ENCODE results near the gene KEAP1.
"Not testable (repeated sequence)": the region's sequence is repeated elsewhere in the genome, so short reads cannot be mapped to it uniquely, and the experiment has no call there.

The KEAP1 gene

GRCh38 chr19:10544242-10544752, 41.1 kb upstream of the KEAP1 start:
- Histone ChIP-seq H3K27ac (ENCODE audit: insufficient read depth, low read depth, low read length, poor library complexity, severe bottlenecking) (no peak overlapping the region), H3K27me3 (ENCODE audit: control insufficient read depth, insufficient read depth, low read length, poor library complexity, severe bottlenecking) (no peaks in the 10 kb centered on the region), H3K36me3 (ENCODE audit: control insufficient read depth, insufficient read depth, low read length) (peaks cover 7% of the 10 kb centered on the region), H3K4me1 (ENCODE audit: control insufficient read depth, insufficient read depth, low read length) (no peaks in the 10 kb centered on the region), H3K9me3 (ENCODE audit: control insufficient read depth, low read length) (no peaks in the 10 kb centered on the region), H3K4me3 (ENCODE audit: insufficient read depth, low read depth, low read length) (peak overlapping the region; percentile 90)
- 29 to 30% methylated on average over 22 of the region's 22 CpGs for WGBS, 2 experiments

GRCh38 chr19:10543420-10544241, 40.5 kb upstream of the KEAP1 start, which contains the start of gene ATG4D:
TSS of gene ATG4D (plus strand) at chr19:10543904. CDS start at chr19:10544091, 187 bp downstream.
- 2 to 3% methylated on average over 79 of the region's 79 CpGs for WGBS, 2 experiments

DNA sequence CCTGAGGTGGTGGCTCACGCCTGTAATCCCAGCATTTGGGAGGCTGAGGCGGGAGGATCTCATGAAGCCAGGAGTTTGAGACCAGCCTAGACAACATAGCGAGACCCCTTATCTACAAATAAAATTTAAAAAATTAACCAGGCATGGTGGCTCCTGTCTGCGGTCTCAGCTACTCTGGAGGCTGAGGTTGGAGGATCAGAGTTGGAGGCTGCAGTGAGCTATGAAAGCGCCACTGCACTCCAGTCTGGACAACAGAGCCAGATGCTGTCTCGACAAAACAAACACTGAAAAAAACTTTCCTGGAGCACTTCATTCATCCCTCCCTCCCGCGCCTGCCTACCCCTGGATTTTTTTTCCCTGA, 39.9 kb upstream of the KEAP1 start:
- Histone ChIP-seq H3K27ac (ENCODE audit: insufficient read depth, low read depth, low read length, poor library complexity, severe bottlenecking) (no peak overlapping the region), H3K4me3 (ENCODE audit: insufficient read depth, low read depth, low read length) (peak overlapping the region; percentile 90)
- 76 to 77% methylated on average over 8 of the region's 8 CpGs for WGBS, 2 experiments

More at GRCh38 chr19:10543420-10544241, 40.5 kb upstream of the KEAP1 start, which contains the start of gene ATG4D:
- H3K4me3 ChIP-seq (ENCODE audit: insufficient read depth, low read depth, low read length), result peak within 1 kb of the TSS; percentile 90
- H3K27ac ChIP-seq (ENCODE audit: insufficient read depth, low read depth, low read length, poor library complexity, severe bottlenecking), result no peak within 1 kb of the TSS
- H3K4me1 ChIP-seq (ENCODE audit: control insufficient read depth, insufficient read depth, low read length), result no peaks in the 10 kb centered on the region
- no peaks in the 10 kb centered on the region for H3K9me3 ChIP-seq (ENCODE audit: control insufficient read depth, low read length)
- H3K27me3 ChIP-seq (ENCODE audit: control insufficient read depth, insufficient read depth, low read length, poor library complexity, severe bottlenecking), result no peaks in the 10 kb centered on the region
- H3K36me3 ChIP-seq (ENCODE audit: control insufficient read depth, insufficient read depth, low read length), result peaks cover 4% of the 10 kb centered on the region

GRCh38 chr19:10539016-10539415, 35.9 kb upstream of the KEAP1 start:
- WGBS, 2 experiments, result 89% methylated on average over 9 of the region's 9 CpGs
- H3K4me1 ChIP-seq (ENCODE audit: control insufficient read depth, insufficient read depth, low read length); H3K27me3 ChIP-seq (ENCODE audit: control insufficient read depth, insufficient read depth, low read length, poor library complexity, severe bottlenecking); H3K27ac ChIP-seq (ENCODE audit: insufficient read depth, low read depth, low read length, poor library complexity, severe bottlenecking); H3K9me3 ChIP-seq (ENCODE audit: control insufficient read depth, low read length); H3K4me3 ChIP-seq (ENCODE audit: insufficient read depth, low read depth, low read length); H3K36me3 ChIP-seq (ENCODE audit: control insufficient read depth, insufficient read depth, low read length): not testable (repeated sequence)

More for the DNA sequence above, 39.9 kb upstream of the KEAP1 start:
- Histone ChIP-seq H3K27me3 (ENCODE audit: control insufficient read depth, insufficient read depth, low read length, poor library complexity, severe bottlenecking) (no peaks in the 10 kb centered on the region), H3K36me3 (ENCODE audit: control insufficient read depth, insufficient read depth, low read length) (no peaks in the 10 kb centered on the region), H3K9me3 (ENCODE audit: control insufficient read depth, low read length) (no peaks in the 10 kb centered on the region), H3K4me1 (ENCODE audit: control insufficient read depth, insufficient read depth, low read length) (no peaks in the 10 kb centered on the region)

DNA sequence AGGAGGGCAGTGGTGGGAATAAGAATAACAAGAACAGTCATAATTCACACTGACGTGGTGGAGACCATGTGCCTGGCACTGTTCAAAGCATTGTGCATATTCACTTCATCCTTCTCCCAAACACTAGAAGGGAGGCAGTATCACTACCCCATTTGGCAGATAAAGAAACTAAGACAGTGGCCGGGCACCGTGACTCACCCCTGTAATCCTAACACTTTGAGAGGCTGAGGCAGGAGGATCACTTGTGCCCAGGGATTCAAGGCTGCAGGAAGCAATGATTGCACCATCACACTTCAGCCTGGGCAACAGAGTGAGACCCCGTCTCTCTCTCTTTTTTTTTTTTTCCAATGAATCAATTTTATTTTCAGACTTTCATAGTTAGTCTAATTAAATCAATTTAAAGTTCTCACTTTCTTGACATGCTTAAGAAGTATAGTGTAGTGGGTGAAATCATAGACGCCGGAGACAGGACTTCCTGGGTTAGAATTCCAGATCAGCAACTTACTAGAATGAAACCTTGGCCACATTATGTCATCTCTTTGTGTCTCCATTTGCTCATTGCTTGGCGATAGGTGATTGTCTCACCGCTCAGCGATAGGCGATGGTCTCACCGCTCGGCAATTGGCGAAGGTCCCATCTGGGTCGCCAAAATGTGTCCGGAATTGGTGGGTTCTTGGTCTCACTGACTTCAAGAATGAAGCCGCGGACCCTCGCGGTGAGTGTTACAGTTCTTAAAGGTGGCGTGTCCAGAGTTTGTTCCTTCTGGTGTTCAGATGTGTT, 35.2 kb upstream of the KEAP1 start:
- Histone ChIP-seq H3K36me3 (ENCODE audit: control insufficient read depth, insufficient read depth, low read length) (no peaks in the 10 kb centered on the region), H3K4me3 (ENCODE audit: insufficient read depth, low read depth, low read length) (no peak overlapping the region), H3K27ac (ENCODE audit: insufficient read depth, low read depth, low read length, poor library complexity, severe bottlenecking) (no peak overlapping the region), H3K4me1 (ENCODE audit: control insufficient read depth, insufficient read depth, low read length) (no peaks in the 10 kb centered on the region), H3K27me3 (ENCODE audit: control insufficient read depth, insufficient read depth, low read length, poor library complexity, severe bottlenecking) (no peaks in the 10 kb centered on the region), H3K9me3 (ENCODE audit: control insufficient read depth, low read length) (no peaks in the 10 kb centered on the region)
- WGBS, 2 experiments, result 85 to 88% methylated on average over 20 of the region's 20 CpGs

DNA sequence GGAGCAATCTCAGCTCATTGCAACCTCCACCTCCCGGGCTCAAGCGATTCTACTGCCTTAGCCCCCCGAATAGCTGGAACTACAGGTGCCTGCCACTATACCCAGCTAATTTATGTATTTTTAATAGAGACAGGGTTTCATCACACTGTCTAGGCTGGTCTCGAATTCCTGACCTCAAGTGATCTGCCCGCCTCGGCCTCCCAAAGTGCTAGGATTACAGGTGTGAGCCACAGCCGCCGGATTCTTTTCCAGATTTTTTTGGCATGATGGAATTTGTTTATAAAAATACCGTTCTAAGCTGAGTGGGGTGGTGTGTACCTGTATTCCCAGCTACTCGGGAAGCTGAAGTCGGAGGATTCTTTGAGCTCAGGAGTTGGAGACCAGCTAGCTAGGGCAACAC, 34.5 kb upstream of the KEAP1 start:
- Histone ChIP-seq H3K4me3 (ENCODE audit: insufficient read depth, low read depth, low read length) (no peak overlapping the region), H3K27me3 (ENCODE audit: control insufficient read depth, insufficient read depth, low read length, poor library complexity, severe bottlenecking) (no peaks in the 10 kb centered on the region), H3K4me1 (ENCODE audit: control insufficient read depth, insufficient read depth, low read length) (no peaks in the 10 kb centered on the region), H3K27ac (ENCODE audit: insufficient read depth, low read depth, low read length, poor library complexity, severe bottlenecking) (no peak overlapping the region), H3K9me3 (ENCODE audit: control insufficient read depth, low read length) (no peaks in the 10 kb centered on the region), H3K36me3 (ENCODE audit: control insufficient read depth, insufficient read depth, low read length) (no peaks in the 10 kb centered on the region)
- WGBS, 2 experiments, result 87 to 88% methylated on average over 11 of the region's 11 CpGs

DNA sequence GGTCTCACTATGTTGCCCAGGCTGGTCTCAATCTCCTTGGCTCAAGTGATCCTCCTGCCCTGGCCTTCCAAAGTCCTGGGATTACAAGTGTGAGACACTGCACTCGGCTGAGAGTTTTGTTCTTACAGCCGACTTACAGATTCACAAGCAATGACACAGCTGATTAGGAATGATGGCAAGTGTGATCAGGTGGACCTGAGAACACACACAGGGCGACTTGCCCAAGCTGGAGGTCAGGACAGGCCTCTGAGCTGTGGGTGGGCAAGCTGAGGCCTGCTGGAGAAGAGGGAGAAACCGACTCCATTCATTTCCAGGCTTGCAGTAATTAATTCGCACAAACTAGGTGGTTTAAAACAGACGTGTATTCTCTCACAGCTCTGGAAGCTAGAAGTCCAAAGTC, 32.5 kb upstream of the KEAP1 start:
- no peak overlapping the region for H3K27ac ChIP-seq (ENCODE audit: insufficient read depth, low read depth, low read length, poor library complexity, severe bottlenecking)
- 84 to 86% methylated on average over 6 of the region's 6 CpGs for WGBS, 2 experiments
- no peaks in the 10 kb centered on the region for H3K9me3 ChIP-seq (ENCODE audit: control insufficient read depth, low read length)

DNA sequence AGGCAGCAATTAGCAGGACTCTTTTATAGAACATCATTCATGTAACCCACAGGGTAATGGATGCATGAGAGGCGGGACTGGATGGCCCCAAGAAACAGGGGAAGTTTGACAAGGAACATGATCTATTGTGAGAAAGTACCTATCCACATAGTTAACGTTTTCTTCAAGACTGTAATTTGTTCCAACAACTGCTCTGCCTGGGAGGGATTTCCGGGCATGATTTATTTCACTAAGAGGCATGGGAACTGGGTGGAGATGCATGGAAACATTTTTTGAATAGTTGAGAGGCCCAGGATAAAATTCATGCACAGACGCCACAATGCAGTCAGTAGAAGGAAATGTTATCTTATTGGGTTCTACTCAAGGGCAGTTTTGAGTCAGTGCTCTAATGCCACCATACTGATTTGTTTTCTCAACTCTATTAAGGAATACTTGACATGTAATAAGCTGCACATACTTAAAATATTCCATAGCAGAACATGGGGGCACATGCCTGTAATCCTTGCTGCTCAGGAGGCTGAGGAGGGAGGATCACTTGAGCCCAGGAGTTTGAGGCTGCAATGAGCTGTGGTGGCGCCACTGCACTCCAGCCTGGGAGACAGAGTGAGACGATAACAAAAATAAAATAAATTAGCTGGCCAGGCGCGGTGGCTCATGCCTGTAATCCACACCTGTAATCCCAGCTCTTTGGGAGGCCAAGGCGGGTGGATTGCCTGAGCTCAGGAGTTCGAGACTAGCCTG, 30.7 kb upstream of the KEAP1 start:
- Histone ChIP-seq H3K4me1 (ENCODE audit: control insufficient read depth, insufficient read depth, low read length) (no peaks in the 10 kb centered on the region), H3K27me3 (ENCODE audit: control insufficient read depth, insufficient read depth, low read length, poor library complexity, severe bottlenecking) (no peaks in the 10 kb centered on the region), H3K9me3 (ENCODE audit: control insufficient read depth, low read length) (no peaks in the 10 kb centered on the region), H3K36me3 (ENCODE audit: control insufficient read depth, insufficient read depth, low read length) (no peaks in the 10 kb centered on the region), H3K27ac (ENCODE audit: insufficient read depth, low read depth, low read length, poor library complexity, severe bottlenecking) (no peak overlapping the region), H3K4me3 (ENCODE audit: insufficient read depth, low read depth, low read length) (no peak overlapping the region)
- 87 to 89% methylated on average over 10 of the region's 10 CpGs for WGBS, 2 experiments

More for the DNA sequence above, 32.5 kb upstream of the KEAP1 start:
- no peaks in the 10 kb centered on the region for H3K4me1 ChIP-seq (ENCODE audit: control insufficient read depth, insufficient read depth, low read length)
- no peaks in the 10 kb centered on the region for H3K36me3 ChIP-seq (ENCODE audit: control insufficient read depth, insufficient read depth, low read length)
- H3K27me3 ChIP-seq (ENCODE audit: control insufficient read depth, insufficient read depth, low read length, poor library complexity, severe bottlenecking), result no peaks in the 10 kb centered on the region
- H3K4me3 ChIP-seq (ENCODE audit: insufficient read depth, low read depth, low read length), result no peak overlapping the region

DNA sequence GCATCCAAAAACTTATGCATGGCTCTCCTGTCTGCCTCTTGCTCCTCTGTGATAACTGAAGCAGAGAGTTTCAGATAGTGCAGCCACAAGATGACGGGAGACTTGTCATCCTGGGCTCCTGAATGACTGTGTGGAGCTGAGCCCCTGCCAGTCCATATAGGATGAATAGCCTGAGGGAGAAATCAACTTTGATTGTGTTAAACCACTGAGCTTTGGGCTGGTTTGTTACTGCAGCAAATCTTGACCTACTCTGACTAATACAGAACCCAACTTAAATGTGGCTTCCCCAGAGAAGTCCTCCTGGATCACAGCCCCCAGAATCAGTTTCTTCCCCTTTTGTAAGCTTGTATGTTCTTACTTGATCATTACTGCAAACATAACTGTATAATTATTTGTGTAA, 29.3 kb upstream of the KEAP1 start:
- Histone ChIP-seq H3K9me3 (ENCODE audit: control insufficient read depth, low read length) (no peaks in the 10 kb centered on the region), H3K27me3 (ENCODE audit: control insufficient read depth, insufficient read depth, low read length, poor library complexity, severe bottlenecking) (no peaks in the 10 kb centered on the region), H3K4me1 (ENCODE audit: control insufficient read depth, insufficient read depth, low read length) (no peaks in the 10 kb centered on the region), H3K36me3 (ENCODE audit: control insufficient read depth, insufficient read depth, low read length) (no peaks in the 10 kb centered on the region), H3K27ac (ENCODE audit: insufficient read depth, low read depth, low read length, poor library complexity, severe bottlenecking) (no peak overlapping the region), H3K4me3 (ENCODE audit: insufficient read depth, low read depth, low read length) (no peak overlapping the region)
- WGBS, 2 experiments, result 94% methylated on average over 1 of the region's 1 CpG

DNA sequence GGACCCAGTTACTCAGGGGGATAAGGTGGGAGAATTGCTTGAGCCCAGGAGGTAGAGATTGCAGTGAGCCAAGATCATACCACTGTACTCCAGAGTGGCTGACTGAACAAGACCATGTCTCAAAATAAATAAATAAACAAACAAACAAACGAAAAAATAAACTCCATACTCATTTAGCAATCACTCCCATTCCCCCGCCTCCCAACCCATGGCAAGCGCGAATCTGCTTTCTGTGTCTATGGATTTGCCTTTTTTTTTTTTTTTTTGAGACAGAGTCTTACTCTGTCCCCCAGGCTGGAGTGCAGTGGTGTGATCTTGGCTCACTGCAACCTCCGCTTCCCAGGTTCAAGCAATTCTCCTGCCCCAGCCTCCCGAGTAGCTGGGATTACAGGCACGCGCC, 23.7 kb upstream of the KEAP1 start:
- H3K4me1 ChIP-seq (ENCODE audit: control insufficient read depth, insufficient read depth, low read length); H3K4me3 ChIP-seq (ENCODE audit: insufficient read depth, low read depth, low read length); H3K27me3 ChIP-seq (ENCODE audit: control insufficient read depth, insufficient read depth, low read length, poor library complexity, severe bottlenecking); H3K27ac ChIP-seq (ENCODE audit: insufficient read depth, low read depth, low read length, poor library complexity, severe bottlenecking); H3K9me3 ChIP-seq (ENCODE audit: control insufficient read depth, low read length); H3K36me3 ChIP-seq (ENCODE audit: control insufficient read depth, insufficient read depth, low read length): not testable (repeated sequence)
- WGBS, 2 experiments, result 89 to 93% methylated on average over 8 of the region's 8 CpGs

Measured in ectodermal cell (in vitro differentiated cells).